GM19468 (cell line): Measurements from ENCODE around the gene HIVEP3.

Experiments used
- ATAC-seq: cut with Tn5 transposase; IDR thresholded peaks from one replicate; pipeline ENCODE4 v1.9.1; 2021; ENCODE audit warnings: mild to moderate bottlenecking, moderate library complexity, moderate number of reproducible peaks; ENCODE audit not compliant: unreplicated experiment; ENCODE audit errors: extremely low read depth

Gene HIVEP3

DNA sequence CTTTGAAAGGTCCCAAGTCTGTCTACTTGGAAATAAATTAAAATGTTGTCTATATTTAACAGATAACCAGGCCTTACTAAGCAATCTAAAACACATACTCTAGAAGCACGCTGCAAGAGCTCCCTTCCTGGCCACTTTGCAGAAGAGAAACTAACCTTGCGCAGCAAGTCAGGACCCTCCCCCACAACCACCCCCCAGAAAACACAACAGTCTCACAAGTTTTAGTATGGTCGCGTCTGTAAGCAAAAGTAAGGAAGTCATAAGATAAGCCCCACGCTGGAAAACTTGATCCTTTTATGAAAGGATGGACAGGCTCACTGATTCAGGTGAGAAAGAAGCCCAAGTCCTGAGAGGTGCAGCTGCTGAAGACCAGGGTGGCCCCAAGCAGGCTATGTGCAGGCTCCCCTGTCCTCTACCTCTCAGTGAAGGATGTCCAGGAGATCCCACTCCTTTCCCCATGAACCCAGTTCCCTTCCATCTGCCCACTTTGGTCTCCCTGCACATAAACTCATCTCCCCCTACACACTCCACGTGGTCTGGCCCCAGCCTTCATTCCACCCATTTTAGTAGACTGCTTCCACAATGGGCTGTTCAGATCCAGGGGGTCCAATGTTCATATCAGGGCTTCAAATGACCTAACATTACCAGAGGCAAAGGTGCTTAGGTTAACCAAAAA lies 23.8 kb downstream of the HIVEP3 start:
- ATAC-seq: no peak

DNA sequence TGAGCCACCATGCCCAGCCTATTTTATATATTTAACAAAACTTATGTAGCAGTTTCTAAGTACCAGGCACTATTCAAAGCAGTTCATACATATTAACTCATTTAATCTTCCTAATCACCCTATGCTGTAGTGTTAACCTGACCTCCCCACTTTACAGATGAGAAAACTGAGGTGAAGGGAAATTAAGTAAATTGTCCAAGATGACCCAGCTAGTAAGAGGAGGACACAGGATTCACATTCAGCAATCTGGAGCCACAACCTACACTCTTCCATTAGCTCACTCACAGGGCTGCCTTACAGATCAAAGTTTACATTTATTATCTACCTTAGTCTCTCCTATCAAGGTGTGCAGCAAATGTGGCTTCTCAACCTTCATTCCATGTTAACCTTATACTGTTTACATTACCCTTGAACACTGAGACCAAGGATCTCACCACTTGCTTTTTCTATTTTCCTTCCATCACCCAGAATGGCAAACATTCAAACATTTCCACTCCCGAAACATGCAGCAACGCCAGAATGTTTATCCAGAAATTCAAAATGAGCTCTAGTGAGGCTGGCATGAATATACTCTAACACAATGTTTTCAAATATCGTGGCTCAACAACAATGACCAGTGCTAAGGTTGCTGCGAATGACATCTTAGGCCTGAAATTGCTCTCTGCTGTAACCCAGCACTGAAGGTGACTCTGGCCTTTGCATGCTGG lies 24.5 kb downstream of the HIVEP3 start:
- no peak for ATAC-seq

- no peak for ATAC-seq
These were observed 26.4 kb downstream of the HIVEP3 start for GRCh38 chr1:41892301-41892781.

DNA sequence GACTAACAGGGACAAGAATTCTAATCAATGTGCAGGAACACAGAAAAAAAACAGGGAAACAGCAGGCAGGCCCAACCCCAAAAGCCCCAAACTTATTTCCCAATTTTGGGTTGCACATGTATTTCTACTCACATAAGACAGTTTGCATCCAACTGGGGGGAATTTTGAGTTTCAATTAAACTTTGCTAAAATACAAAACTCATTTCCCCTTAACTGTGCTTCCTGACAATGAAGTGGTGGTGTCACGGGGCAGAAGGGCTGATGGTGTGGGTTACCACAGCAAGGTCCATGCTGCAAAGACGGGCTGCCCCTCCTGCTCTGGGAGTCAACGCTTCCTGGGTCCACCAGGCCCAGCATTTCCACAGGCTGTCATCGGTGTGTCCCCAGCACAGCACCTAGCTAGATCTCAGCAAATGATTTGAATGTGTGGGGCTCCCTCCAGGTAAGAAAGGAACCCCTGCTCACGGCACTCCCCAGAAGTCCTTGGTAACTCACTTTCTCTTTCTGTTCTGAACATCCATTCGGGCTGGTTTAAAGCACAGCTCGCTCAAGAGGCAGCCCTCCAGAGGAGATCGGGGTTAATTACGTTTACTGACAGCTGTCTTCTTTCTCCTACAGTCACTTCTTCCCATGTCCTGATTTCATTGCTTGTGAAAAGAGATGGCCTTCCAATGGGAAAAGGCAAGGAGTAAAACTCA lies 27.4 kb downstream of the HIVEP3 start:
- peak; percentile 65 for ATAC-seq

DNA sequence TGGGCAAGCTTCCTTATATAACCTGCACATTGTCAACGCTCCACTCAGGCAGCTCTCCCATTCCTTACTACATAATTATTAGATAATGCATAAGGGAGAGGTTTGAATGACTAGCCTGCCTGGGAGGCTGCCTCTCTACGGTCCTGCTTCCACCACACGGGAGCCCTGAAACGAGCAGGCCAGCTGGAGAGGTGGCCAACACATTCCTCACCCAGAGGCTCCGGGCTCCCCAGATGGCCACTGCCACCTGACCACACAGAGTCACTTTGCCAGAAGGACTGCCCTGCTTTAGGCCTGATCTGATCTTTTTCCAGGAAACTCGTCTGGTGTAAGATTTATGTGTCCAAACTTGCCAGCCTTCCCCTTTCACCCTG lies 27.9 kb downstream of the HIVEP3 start:
- ATAC-seq: no peak

DNA sequence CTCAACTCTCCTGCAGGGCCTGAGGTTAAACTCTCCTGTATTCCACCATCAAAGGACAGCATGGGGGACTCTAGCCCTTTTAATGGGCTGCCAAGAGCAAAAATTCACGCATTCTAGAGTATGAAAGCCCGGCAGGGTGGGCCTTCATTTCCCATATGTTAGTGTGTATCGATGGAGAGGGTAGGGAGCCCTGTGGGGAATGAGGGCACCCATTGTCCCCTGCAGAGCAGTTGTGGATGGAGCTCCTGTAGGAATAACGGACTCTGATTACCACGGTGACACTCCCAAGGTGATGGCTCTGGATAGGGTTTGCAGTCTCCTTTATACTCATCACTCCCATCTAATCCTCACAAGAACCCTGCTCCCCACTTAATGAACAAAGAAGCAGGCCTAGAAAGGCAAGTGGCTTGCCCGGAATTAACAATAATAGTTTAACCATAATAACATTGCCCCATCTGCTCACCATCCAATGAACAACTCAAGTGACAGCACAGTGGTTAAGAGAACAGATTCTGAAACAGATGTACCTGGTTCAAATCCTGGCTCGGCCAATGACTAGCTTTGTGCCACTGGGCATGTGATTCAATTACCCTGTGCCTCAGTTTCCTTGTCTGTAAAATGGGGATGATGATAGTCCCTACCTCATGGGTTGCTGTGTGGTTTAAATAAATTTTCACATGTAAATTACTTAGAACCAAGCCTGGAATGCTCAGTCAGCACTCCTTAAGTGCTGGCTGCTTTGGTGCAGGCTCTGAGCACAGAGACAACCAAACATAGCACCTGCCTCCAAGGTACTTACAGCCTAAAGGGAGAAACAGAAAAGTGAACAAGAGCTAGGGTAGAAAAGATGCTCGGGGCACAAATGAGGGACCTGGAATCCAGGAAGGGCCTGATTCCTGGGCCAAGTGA lies 29.0 kb downstream of the HIVEP3 start:
- ATAC-seq: no peak

GRCh38 chr1:41888756-41889155 lies 30.0 kb downstream of the HIVEP3 start:
- no peak for ATAC-seq

GRCh38 chr1:41887365-41887764 lies 31.4 kb downstream of the HIVEP3 start:
- no peak for ATAC-seq

DNA sequence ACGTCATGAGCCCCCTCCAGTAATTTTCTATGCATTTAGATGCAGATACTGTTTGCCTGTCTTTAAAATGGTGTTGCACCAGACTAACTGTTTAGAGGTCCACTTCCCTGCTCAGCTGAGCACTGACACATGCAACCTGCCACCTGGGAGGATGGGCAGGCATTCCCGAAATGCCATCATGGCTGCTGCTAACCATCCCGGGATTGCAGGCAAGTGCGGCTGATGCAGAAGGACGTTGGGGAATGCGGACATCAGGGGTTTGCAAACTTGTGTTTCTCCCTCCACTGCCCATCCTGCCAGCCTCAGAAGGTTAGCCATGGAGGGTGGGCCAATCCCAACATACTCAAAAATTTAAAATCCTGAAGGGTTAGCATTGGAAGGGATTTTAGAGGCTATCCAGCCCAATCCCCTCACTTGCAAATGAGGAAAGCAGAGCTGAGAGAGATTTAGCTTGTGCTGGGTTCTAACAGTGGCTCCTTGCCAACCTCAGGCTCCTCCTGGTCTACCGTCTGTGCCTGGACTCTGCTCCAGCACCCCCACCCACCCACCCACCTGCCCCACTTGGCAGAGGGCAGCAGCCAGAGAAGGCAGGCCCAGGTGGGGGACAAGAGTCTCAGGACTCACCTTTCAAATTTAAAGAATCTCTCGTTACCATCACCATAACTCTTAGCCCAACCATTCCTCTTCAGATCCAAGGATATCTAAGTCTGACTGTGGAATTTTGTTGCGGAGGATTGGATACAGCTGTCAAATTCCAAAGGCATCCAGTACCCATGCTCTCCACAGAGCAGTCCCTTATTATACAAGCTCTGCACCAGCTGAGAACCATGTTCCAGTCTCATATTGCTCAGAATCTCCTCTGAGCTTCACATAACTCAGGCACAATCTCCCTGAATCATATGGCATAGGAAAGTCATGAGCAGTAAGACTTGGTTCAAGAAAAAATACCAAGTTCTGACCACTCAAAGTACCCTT lies 34.2 kb downstream of the HIVEP3 start:
- ATAC-seq: no peak

DNA sequence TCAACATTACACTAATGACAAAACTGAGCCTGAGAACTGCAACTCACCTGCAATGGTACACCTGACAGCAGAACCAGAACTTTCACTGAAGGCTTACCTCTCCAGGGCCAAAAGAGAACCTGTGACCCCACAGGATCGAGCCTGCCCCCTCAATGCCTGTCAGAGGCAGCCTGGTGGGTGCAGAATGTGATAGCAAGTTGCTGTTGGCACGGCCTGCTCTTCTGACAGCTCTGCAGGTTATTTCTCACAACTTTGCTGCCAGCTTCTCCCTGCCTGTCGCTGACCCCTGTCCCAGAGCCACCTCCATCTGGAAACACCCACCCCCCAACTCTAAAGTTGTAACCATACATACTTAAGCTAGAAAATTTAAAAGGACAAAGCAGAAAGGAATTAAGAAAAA lies 35.2 kb downstream of the HIVEP3 start:
- no peak for ATAC-seq

GRCh38 chr1:41882486-41882885 lies 36.2 kb downstream of the HIVEP3 start:
- ATAC-seq: no peak

DNA sequence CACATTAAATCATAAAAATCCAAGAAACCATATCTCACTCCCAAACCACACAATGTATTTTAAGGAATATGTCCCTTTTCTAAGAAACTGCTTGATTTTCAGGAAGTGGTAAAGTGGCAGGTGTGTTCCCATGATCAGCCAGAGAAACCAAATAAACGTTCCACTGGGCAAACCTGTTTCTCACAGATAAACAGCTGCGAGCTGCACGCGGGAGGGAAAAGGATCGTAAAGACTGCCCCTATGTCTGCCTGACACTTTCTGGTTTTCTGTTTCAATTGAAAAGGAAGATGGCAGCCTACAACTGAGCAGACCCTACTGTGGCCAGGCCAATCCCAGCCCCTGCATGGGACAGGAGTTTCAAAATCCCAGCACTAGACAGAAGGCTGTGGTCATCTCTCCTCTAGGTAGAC lies 36.6 kb downstream of the HIVEP3 start:
- no peak for ATAC-seq

DNA sequence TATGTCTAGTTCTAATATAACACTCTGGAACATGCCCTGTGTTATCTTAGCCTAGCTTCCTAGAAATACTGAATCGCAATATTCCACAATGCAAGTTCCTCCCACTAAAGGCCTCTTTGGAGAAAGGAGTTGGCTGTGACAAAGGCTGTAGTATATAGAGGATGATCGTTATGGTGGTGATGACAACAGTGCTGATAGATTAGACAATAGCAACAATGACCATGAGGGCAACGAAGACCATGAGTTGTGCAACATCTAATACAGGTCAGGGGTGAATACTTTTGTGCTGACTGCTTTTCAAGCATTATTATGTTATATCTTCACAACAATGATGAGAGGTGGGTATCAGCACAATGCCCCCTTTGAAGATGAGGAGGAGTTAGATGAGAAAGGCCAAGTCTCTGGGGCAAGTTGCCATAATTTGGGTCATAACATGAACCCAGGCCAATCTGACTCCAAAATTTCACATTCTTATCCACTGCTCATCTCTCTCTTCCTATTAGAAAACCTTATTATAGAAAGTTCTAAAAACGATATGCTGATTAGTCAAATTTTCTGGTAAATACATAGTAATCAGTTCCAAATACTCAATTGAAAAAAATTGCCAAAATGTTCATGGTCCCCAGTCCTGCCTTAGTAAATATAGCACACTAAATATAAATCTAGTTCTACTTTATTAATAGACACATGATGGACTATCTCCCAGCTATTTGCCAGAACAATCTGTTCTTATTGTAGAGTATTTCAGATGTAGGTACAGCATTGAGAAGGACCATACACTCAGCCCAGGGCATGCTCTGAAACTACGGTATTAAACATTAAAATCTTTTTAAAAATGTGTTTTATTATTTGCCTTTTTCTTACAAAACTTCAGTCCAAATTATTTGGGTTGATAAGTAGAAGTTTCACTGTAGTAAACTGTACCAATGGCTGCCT lies 37.5 kb downstream of the HIVEP3 start:
- no peak for ATAC-seq

GRCh38 chr1:41880261-41880660 lies 38.5 kb downstream of the HIVEP3 start:
- no peak for ATAC-seq

- ATAC-seq: no peak
These were observed 39.1 kb downstream of the HIVEP3 start for GRCh38 chr1:41879617-41880016.

DNA sequence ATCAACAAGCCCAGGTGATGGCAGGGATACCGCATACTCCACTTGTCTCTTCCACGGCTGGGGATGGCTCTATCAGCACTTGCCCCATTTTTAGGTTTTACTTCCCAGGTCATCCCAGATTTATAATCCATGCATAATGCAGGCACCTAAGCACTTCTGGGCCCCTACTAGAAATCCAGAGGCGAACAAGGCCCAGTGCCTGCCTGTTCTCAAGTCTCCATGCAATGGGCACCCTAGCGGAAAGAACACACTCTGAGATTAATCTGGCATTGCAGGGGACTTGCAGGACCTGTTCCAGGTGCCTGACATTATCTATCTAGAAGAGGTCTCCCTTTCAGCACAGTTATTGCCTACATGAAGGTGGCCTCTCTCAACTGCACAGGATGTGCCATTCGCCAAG lies 39.8 kb downstream of the HIVEP3 start:
- ATAC-seq: no peak

- no peak for ATAC-seq
These were observed 40.2 kb downstream of the HIVEP3 start for GRCh38 chr1:41878495-41878894.
